ENCODE data around the gene TMC1.
A peak's percentile ranks its signal among the peaks of the same experiment; 100 is the strongest.

Gene TMC1

DNA sequence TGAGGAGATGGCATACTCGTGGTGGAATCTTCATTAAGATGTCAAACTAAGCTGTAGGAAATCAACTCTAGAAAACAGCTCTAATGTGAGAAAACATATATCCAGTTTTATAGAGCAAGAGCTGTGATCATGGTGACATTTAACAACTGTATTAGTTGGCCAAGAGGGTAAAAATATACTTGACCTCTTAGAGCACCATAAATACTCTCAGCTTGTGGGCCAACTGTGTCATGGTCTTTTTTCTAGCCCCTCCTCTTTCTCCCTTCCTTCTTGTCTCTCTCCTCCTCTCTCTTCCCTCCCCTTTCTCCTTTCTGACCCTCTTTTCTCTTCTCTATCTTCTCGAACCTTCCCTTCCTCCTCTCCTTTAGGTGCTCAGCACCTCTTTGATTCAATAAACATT is 54.7 kb downstream of the TMC1 start:
- DNase-seq (ENCODE audit: low spot score), result no peak

DNA sequence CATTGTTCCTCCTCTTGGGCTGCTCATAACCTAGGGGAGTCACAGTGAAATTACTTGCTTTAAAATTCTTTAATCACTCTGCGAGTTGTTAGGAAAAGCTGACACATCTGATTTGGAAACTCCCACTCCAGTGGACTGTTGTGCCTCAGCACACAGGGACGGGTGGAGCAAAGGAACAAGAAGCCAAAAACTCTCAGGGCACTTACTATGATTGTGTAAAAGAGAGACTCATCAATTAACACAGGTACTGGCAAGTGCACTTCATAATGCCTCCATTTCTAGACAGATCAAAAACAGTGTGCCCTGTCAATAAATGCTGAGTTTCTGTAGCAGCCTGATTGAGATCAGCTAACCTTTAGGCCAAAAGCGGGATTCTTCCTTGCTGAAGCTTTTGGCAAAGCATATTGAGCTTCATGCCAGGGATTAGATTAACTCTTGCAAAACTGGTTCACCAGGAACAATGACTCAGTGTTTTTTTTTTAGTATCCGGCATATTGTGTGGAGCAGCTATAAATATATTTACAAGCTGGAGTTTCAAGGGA is 55.9 kb downstream of the TMC1 start:
- DNase-seq (ENCODE audit: low spot score), result no peak

DNA sequence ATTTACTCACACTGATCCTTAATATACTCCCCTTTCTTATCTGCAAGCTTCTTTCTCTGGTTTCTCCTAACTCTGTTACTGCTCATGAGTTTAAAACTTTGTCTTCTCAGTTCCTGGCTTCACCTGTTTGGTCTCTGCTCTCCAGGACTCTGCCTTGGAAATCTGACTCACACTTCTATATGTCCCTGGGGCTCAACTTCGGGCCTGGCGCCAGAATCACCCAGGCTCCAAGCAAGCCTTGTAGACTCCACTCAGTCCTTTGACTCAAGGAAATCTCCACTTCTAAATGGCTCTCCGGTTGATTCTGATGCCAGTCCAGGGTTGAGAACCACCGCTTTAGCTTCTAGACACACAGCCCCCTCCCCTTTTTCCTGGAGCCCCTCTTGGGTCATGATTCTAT is 57.8 kb downstream of the TMC1 start:
- DNase-seq (ENCODE audit: low spot score), result no peak

DNA sequence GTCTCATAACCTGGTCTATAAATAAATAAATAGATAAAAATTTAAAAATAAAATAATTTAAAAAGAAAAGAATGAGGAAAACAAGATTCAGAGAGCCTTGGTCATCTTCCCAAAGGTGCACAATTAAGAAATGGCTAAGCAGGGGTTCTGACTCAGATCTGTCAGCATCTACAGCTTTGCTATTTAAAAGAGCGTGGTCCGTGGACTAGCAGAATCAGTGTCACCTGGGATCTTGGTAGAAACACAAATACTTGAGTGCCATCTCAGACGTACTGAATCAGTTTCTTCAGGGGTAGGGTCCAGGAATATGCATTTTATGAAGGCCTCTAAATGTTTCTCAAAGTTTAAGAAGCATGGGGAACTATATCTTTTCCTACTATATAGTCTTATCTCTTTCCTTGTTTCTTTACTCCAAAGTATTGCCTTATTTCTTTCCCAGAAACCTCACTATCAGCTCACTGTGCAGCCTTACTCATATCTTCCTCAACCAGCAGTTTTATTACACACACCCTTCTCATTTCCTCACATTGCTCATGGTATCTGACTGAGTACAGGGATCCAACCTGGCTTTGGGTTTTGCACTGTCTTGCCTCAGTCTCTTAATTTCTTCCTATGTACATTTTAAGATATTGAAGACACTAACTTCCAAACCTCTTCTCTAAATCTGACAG is 58.6 kb downstream of the TMC1 start:
- DNase-seq (ENCODE audit: low spot score), result no peak

DNA sequence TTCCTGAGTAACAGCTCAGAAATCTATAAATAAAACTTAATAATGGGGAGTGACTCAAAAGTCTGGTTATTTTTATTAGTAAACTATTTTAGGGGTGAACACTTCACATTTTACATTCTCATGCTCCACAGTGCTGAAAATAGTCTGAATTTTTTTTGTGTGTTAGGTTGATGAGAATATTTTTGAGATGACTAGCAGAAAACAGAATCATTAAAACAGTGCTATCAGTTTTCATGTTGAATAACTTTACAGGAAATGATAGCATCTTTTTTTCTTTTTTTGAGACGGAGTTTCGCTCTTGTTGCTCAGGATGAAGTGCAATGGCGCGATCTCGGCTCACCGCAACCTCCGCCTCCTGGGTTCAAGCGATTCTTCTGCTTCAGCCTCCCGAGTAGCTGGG is 60.3 kb downstream of the TMC1 start:
- no peak for DNase-seq (ENCODE audit: low spot score)

DNA sequence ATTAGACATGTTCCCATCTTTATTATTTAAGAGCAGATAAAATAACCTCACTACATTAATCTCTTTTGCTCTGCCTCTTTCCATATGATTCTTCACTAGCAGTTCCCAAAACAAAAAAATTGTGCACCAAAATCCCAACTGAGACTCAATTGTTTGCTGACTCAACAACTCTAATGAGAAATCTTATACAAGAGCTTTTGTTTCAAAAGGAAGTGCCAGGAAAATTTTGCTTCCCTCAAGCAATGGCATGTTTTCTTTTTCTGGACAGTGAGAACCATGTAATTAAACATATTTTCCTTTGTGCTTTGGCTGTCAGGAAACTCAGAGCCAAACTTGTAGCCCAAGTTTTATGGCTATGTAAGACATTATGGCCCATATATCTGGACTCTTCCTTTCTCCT is 62.0 kb downstream of the TMC1 start:
- DNase-seq (ENCODE audit: low spot score), result no peak

DNA sequence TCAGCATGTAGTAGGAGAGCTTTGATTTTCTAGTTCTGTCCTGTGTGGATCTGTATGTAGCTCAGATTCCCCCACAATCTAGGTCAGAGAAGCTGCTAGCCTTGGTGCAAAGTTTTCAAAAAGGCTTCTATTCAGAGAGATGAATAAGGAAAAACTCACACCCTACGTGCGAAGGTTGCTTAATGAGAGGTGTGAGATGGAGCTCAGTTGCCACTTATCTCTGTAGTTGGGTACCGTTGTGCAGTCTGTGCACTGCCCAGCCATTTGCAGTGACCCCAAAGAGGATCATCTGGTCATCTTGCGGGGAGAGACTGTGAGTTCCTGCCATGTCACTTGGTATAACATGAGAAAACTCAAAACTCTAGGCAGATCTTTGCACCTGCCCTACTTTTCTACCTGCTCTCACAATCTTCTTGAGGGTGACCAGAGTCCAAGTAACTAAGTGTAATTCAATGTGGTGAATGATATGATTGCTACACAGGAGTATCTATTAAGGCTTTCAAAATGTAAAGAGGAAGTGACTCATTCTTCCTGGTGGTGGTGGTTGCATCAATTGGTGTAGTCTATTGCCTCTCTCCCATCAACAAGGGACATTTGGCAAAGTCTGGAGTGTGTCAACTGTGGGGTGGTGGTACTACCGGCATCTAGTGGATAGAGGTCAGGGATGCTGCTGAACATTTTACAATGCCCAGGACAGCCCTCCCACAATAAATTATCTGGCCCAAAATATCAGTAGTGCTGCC is 65.2 kb downstream of the TMC1 start:
- DNase-seq (ENCODE audit: low spot score), result peak; percentile 7

DNA sequence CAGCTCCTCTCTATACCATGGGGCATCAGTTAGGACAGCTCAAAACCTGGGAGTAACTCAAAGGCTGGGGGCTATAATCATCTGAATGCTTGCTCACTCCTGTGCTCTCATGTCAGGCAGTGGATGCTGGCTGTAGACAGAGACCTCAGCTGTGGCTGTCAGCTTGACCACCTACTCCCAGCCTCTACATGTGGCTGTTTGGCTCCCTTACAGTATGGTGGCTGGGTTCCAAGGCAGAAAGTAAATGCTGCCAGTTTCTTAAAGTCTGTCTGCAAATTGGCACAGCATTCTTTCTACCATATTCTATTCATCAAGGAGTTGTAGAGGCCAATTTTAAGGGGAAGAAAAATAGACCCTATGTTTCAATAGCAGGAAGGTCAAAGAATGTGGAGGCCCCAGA is 66.9 kb downstream of the TMC1 start:
- DNase-seq (ENCODE audit: low spot score), result no peak

DNA sequence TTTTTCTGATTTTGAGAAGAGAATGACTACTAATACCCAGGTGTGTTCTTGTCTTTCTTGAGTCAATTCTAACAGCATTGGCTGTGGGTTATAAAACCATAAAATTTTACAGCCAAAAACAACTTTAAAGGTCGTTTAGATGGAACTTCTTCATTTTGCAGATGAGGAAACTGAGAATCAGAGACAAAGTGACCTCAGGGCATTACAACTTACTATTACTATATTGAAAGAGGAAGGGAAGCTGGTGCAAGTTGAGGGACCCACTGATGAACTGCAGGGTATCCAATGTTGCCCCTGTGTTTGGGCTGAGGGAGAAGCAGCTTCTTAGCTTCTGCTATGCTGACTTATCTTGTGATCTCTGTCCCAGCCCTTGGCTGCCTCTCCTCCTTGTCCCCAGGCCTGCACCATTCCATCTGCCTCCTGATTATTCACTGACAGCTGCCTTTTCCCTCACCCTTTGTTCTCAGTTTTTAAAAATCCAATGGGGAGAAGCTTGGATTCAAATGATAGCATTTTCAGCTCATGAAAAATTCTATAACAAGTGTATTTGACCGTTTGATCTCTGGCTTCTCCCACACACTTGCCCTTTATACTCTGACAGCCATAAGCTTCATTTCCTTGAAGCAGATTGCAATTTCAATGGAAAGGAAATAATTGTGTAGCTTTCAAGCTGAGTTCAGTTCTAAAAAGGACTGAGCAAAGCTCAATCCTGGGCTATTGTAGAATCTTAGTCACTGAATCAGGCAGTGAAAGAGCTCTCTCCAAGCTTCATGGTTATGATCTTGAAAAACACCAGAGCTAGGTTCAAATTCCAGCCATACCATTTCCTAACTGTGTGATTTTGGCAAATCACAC is 68.5 kb downstream of the TMC1 start:
- DNase-seq (ENCODE audit: low spot score), result no peak

DNA sequence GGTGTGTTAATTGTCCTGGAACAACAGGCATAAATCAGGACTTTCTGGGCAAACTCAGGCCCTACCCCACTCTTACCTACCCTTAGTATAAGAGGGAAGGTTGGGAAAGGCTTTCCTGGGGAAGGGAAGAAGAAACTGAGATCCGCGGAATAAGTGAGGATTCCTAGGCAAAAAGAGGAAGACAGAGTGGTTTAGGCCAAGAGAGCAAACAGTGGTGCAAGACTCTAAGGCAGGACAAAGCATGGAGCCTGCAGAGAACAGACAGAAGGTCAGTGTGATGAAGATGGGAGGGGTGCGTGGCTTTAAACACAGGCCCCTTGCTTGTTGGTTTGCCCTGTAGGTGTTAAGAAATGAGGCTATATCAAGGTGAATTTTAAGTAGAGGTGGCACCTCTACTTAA is 69.4 kb downstream of the TMC1 start:
- no peak for DNase-seq (ENCODE audit: low spot score)

DNA sequence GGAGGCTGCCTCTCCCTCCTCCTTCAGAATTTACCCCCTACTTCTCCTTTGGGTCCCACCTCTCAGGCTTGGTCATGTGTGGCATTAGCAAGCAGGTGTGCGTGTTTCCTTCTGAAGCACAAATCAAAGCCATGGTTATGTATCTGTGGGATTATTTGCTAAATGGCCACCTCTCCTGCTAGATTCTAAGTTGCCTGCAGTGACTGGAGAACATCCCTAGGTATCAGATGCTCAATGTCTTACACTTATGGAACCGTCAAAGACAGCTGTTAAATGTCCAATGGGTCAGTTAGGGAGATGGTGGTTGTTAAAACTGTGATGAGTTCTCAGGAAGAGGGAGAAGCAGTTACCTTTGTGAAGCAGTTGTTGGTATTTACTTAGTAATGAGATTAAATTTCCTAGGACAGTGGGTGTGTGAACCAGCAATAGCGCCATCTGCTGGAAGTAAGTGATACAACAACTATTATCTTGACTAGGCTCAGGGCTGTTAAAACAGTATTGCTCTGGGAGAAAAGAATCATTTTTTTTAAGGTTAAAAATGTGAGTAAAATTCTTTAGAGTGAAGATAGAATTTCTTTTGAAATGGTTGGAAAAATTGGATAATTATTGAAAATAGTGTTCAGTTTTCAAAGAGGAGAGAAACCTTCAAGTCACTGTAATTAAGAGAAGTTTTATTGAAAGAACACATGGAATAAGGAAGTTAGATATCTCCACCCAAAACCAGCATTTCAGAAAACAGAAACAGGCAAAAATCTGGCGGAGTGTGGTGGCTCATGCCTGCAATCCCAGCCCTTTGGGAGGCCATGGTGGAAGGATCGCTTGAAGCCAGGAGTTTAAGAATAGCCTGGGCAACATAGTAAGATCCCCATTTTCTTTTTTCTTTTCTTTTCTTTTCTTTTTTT is 71.3 kb downstream of the TMC1 start:
- DNase-seq (ENCODE audit: low spot score), result peak; percentile 50

DNA sequence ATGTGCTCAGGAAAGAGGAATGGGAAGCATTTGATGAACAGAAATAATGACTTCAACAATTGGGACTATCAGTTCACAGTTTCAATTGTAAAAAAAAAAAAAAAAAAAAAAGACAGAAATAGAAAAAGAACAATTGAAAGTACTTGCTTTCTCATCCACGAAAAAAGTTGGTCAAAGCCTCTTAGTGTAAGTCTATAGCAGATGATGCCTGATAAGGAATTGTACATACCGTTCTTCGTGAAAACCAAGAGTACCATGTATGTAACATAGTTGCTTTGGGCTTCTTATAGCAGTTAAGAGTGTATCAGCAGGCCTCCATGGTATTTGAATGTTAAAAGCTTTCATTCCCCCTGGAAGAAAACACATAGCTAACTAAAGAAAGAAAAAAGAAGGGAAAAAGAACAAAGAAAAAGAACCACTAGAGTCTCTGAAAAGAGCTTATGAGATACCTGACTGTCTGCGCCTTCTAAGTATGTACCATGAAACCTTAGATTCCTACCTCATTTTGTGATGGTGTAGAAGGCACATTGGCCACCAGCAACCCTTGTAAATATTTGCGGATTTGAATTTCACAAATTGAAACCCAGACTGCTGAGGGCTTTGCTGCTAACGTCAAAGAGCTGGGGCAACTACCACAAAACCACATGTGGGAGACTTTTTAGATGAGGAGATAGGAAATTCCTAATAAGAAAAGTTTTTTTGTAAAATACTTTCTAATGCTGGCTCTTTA is 75.2 kb downstream of the TMC1 start:
- no peak for DNase-seq (ENCODE audit: low spot score)

DNA sequence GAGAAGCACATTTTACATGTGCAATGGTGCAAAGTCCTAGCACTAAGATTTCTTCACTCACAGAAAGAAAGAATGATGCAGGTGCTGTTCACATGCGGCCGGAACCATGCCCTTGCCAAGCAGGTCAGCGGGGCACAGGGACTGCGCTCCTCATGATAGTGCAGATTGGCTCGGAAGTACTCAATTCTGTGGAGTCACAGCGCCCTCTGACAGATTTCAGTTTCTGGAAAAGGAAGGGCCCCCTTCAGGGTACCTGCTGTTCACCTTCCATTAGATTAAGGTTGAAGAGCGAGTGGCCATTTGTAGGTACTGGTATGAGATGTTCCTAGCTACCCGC is 75.7 kb downstream of the TMC1 start:
- no peak for DNase-seq (ENCODE audit: low spot score)

DNA sequence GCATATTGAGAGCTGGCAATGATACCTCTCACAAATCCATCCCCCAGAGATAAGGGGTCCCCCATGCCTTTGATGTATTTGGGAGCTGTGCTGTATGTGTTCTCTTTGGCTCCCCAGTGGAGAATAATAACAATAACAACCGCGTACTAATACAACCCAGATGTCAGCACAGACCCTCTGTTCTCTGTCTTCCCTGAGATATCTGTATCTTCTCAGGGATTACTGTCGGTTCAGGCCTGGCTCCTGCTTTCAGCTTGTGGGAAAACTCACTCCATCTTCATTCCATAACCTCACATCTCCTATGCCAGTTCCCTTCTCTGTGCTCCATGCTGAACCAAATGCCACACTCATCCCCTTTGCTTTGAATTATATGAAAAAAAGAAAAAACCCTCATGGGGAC is 76.2 kb downstream of the TMC1 start:
- DNase-seq (ENCODE audit: low spot score), result no peak

DNA sequence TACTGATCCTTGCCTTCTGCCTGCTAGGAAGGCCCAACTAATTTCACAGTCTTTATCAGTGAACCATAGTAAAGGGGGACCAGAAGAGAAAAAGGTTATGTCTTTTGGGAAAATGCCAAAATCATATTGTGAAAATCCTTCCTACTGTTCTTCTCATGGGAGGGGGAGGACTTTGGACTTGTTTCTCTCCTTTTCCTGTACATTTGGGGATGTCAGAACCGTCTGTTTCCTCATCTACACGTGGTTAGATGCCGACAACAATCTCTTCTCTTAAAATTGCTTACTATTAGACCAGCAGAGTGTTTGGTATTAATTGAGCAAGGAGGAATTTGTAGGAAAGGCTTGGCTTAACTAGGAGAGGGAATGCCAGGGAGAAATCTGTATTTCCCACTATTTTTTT is 77.2 kb downstream of the TMC1 start:
- no peak for DNase-seq (ENCODE audit: low spot score)

DNA sequence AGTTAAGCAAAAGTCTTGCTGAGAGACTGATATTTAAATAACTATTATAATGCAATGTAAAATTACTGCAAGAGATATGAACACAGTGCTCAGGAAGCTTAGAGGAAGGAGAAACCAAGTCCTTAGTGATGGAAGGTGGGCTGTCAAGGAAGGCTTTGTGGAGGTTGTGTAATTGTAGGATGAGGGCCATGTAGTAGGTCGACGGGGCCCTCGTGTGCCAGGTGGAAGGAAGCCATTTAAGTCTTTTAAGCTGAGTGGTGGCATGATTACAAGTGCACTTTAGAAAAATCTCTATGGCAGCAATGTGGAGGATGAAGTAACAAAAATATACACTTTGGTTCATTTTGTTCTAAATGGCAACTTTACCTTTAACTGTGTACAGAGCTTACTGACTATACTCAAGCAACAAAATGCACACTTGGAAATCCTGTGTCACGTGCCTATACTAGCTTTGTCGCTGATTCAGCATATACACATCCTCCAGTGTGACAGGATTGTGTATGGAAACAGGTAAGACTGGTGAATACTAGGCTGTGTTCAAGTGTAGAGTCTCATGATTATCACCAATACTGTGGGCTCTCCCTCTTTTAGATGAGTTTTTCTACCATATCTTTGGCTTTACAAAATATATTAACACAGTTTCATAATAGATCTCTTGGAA is 78.6 kb downstream of the TMC1 start:
- no peak for DNase-seq (ENCODE audit: low spot score)

DNA sequence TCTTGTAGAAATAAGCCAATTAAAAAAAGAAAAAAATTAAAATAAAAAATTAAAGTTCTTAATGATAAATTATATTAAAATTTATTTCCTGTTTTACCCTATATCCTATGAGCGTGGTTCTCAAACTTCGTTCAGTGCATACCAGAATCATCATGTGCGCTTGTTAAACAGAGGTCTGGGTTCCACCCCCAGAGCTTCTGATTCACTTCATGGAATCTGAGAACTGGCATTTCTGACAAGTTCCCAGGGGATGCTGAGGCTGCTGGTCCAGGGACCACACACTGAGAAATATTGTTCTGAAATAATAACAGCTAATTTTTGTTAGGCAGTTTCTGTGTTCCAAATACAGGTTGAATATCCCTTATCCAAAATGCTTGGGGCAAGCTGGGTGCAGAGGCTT is 79.3 kb downstream of the TMC1 start:
- DNase-seq (ENCODE audit: low spot score), result no peak

DNA sequence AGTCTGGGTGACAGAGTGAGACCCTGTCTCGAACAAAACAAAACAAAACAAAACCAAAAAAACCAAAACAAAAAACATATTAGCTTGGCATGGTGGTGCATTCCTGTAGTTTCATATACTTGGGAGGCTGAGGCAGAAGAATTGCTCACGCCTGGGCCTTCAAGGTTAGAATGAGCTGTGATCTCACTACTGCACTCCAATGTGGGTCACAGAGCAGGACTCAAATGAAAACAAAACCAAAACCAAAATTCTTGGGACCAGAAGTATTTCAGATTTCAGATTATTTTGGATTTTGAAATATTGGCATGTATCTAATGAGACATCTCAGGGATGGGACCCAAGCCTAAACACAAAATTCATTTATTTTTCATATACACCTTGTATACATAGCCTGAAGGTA is 80.2 kb downstream of the TMC1 start:
- DNase-seq (ENCODE audit: low spot score), result no peak

DNA sequence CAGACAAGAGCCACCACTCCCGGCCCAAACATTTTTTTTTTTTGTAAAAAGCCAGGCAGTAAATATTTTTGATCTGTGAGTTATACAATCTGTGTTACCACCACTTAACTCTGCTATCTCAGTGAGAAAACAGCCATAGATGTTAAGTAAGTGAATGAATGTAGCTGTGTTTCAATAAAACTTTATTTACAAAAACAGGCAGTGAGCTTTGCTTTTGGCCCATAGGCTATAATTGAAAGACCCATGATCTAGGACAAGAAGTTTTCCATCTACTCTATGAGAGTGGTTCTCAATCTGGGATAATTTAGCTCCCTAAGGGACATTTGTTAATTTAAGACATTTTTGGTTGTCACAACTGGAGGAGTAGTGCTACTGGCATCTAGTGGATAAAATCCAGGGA is 91.0 kb downstream of the TMC1 start:
- DNase-seq (ENCODE audit: low spot score), result no peak

DNA sequence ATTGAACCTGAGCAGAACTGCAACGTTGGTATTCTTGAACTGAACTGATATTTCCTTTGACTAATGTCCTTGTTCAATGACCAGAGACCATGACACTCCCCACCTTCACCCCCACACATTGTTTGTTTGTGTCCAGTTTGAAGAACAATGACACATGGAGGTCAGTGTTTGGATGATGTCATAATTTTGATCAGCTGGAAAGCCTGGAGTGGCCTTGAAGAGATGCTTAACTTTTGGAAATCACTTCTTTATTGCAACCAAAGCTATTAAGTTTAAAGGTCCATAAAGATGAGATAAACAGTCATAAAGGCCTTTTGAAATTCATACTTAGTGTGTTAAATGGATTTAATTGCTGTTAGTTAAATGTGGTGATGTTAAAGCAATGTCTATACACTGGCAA is 92.7 kb downstream of the TMC1 start:
- DNase-seq (ENCODE audit: low spot score), result no peak

DNA sequence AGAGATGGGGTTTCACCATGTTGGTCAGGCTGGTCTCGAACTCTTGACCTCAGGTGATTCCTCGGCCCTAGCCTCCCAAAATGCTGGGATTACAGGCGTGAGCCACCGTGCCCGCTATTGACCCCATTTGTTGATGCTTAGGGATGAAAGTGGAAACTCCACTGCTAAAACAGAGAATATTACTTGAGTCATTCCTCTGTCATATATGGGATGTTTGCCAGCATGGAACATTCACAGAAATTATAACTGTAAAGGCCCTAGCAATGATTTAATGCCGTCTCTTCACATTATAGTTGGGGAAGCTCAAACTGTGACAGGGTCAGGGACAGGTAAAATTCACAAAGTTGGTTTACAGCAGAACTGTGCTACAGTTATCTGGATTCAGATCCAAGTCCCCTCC is 94.5 kb downstream of the TMC1 start:
- no peak for DNase-seq (ENCODE audit: low spot score)

Measured in HuH-7 (cell line).